Lower leg skin (tissue), 4 donors: Measurements from ENCODE around the gene NUMB. TPM values are rescaled to one million over a fixed set of nuclear protein-coding genes. Genes with fewer than 3 reads are reported as not detected.
"Not testable (repeated sequence)": the region's sequence is repeated elsewhere in the genome, so short reads cannot be mapped to it uniquely, and the experiment has no call there.

ENCODE experiments used
- DNase-seq, 2 donors: peaks; one replicate each; pipeline ENCODE4 v3.0.0-alpha.2; 2019; ENCODE audit warnings: low spot score in 2 of 2
- H3K4me3 ChIP-seq: fragments of 200-600 bp; sonication (generic); 2 replicates; pipeline ENCODE4 v1.5.1; 2017; ENCODE audit warnings: mild to moderate bottlenecking, low read depth; ENCODE audit not compliant: poor library complexity, severe bottlenecking
- CTCF ChIP-seq, 3 donors: fragments of 450-650 bp; IDR thresholded peaks; one replicate each; pipeline ENCODE4 v1.5.1; 2016; ENCODE audit warnings: antibody characterized with exemption in 3 of 3, mild to moderate bottlenecking in 3 of 3, moderate library complexity in 2 of 3
- POLR2A ChIP-seq, 2 donors: fragments of 450-650 bp; IDR thresholded peaks; one replicate each; pipeline ENCODE4 v1.6.1; 2016 to 2017; ENCODE audit warnings: antibody characterized with exemption in 2 of 2, mild to moderate bottlenecking in 1 of 2, moderate library complexity in 1 of 2
- WGBS, 2 donors: methylation state at CpG; one replicate each; pipeline ENCODE4 v1.1.5; 2018; 5-methylcytosine and 5-hydroxymethylcytosine counted together
- intact Hi-C: fragments of 100-400 bp; cut with DNase I; formaldehyde crosslinking; loops from one replicate; pipeline ENCODE4 v1.15.0; 2023; ENCODE audit warnings: low total_unique reads
- total RNA-seq, 4 donors: library from RNA; depleted of rRNA; stranded (reverse); fragments of >200 nt; gene quantifications; one replicate each; pipeline ENCODE4 v1.1.0, GENCODE V29; 2016

The NUMB gene
- total RNA-seq, 4 donors from 2014 or later: 30.3 to 69.0 (median 43.2) TPM

GRCh38 chr14:73311708-73312030, 146.7 kb downstream of the NUMB start:
- DNase-seq: no peak
- H3K4me3 ChIP-seq: no peak overlapping the region
- TF ChIP-seq POLR2A (IDR thresholded peaks at IDR 0.05) (no peak), CTCF (IDR thresholded peaks at IDR 0.05) (no peak)
- intact Hi-C loops: no loop called here
- WGBS, 2 donors: 68 to 70% methylated on average over 2 of the region's 2 CpGs

GRCh38 chr14:73309207-73309606, 149.1 kb downstream of the NUMB start:
- 97 to 100% methylated on average over 1 of the region's 1 CpG for WGBS, 2 donors
- intact Hi-C loops, H3K4me3 ChIP-seq, DNase-seq: not testable (repeated sequence)

- DNase-seq: no peak
- no peak for TF ChIP-seq POLR2A (IDR thresholded peaks at IDR 0.05)
- TF ChIP-seq CTCF (IDR thresholded peaks at IDR 0.05): no peak
- 97 to 100% methylated on average over 3 of the region's 3 CpGs for WGBS, 2 donors
- H3K4me3 ChIP-seq: no peak overlapping the region
- intact Hi-C loops: no loop called here
These were observed 151.1 kb downstream of the NUMB start for GRCh38 chr14:73307261-73307660.

- no peak overlapping the region for H3K4me3 ChIP-seq
- DNase-seq: no peak
- TF ChIP-seq POLR2A (IDR thresholded peaks at IDR 0.05): no peak
- TF ChIP-seq CTCF (IDR thresholded peaks at IDR 0.05): no peak
- intact Hi-C loops: no loop called here
- 64 to 65% methylated on average over 3 of the region's 3 CpGs for WGBS, 2 donors
These were observed 152.8 kb downstream of the NUMB start for GRCh38 chr14:73305499-73305898.

- H3K4me3 ChIP-seq: no peak overlapping the region
- 82 to 91% methylated on average over 1 of the region's 1 CpG for WGBS, 2 donors
- intact Hi-C loops: no loop called here
- TF ChIP-seq POLR2A (IDR thresholded peaks at IDR 0.05) (no peak), CTCF (IDR thresholded peaks at IDR 0.05) (no peak)
- DNase-seq: no peak
These were observed 163.0 kb downstream of the NUMB start for GRCh38 chr14:73295198-73295796.

- TF ChIP-seq POLR2A (IDR thresholded peaks at IDR 0.05) (no peak), CTCF (IDR thresholded peaks at IDR 0.05) (no peak)
- 91 to 94% methylated on average over 12 of the region's 12 CpGs for WGBS, 2 donors
- no peak for DNase-seq
- intact Hi-C loops: no loop called here
- H3K4me3 ChIP-seq: no peak overlapping the region
These were observed 164.3 kb downstream of the NUMB start for GRCh38 chr14:73293782-73294781.
